Tibial nerve (tissue), 4 donors: ENCODE measurements around the gene IQSEC1.

Experiments
- EP300 ChIP-seq, 2 donors: sonication (generic); formaldehyde crosslinking; IDR thresholded peaks; one replicate each; pipeline ENCODE4 v1.6.1; 2017; ENCODE audit warnings: antibody characterized with exemption in 2 of 2, mild to moderate bottlenecking in 1 of 2
- POLR2A ChIP-seq, 2 donors: fragments of 450-650 bp; IDR thresholded peaks; one replicate each; pipeline ENCODE4 v1.6.1; 2017; ENCODE audit warnings: antibody characterized with exemption in 2 of 2, mild to moderate bottlenecking in 2 of 2, moderate library complexity in 2 of 2
- TF ChIP-seq, protein P1 (sequence below), 5 experiments: fragments of 200-600 bp in 3 of 5; fragments of 450-650 bp in 2 of 5; sonication (generic) in 3 of 5; IDR thresholded peaks; one replicate each; pipeline ENCODE4 v1.5.1; 2016 to 2019; ENCODE audit warnings: antibody characterized with exemption in 5 of 5, mild to moderate bottlenecking in 3 of 5, moderate library complexity in 2 of 5

GRCh38 chr3:13103416-13104058, 30.3 kb upstream of the IQSEC1 start:
- TF ChIP-seq, protein P1, sequence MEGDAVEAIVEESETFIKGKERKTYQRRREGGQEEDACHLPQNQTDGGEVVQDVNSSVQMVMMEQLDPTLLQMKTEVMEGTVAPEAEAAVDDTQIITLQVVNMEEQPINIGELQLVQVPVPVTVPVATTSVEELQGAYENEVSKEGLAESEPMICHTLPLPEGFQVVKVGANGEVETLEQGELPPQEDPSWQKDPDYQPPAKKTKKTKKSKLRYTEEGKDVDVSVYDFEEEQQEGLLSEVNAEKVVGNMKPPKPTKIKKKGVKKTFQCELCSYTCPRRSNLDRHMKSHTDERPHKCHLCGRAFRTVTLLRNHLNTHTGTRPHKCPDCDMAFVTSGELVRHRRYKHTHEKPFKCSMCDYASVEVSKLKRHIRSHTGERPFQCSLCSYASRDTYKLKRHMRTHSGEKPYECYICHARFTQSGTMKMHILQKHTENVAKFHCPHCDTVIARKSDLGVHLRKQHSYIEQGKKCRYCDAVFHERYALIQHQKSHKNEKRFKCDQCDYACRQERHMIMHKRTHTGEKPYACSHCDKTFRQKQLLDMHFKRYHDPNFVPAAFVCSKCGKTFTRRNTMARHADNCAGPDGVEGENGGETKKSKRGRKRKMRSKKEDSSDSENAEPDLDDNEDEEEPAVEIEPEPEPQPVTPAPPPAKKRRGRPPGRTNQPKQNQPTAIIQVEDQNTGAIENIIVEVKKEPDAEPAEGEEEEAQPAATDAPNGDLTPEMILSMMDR (IDR thresholded peaks at IDR 0.05): no peak
- no peak for TF ChIP-seq POLR2A (IDR thresholded peaks at IDR 0.05)
- TF ChIP-seq EP300 (IDR thresholded peaks at IDR 0.05): no peak
